BE2C (cell line): ENCODE data around the gene UBL3.

Experiments
- DNase-seq: peaks from one replicate; pipeline ENCODE4 v3.0.0-alpha.2; 2020
- H3K27me3 ChIP-seq: fragments of 250-450 bp; sonication (Bioruptor Pico); 2 replicates; pipeline ENCODE4 v1.5.1; 2020; ENCODE audit warnings: mild to moderate bottlenecking
- H3K36me3 ChIP-seq: fragments of 250-450 bp; sonication (Bioruptor Pico); 2 replicates; pipeline ENCODE4 v1.5.1; 2020; ENCODE audit warnings: mild to moderate bottlenecking
- H3K4me1 ChIP-seq: fragments of 250-450 bp; sonication (Bioruptor Pico); 2 replicates; pipeline ENCODE4 v1.5.1; 2020
- H3K4me3 ChIP-seq: 2 replicates; pipeline ENCODE4 v1.5.1; 2011; ENCODE audit warnings: low read depth, low read length
- H3K9me3 ChIP-seq: fragments of 250-450 bp; sonication (Bioruptor Pico); 2 replicates; pipeline ENCODE4 v1.5.1; 2020
- TF ChIP-seq, protein P1 (sequence below): IDR thresholded peaks from 2 replicates; pipeline ENCODE4 v1.5.1; 2012; ENCODE audit warnings: mild to moderate bottlenecking, low read depth, low read length

The UBL3 gene

GRCh38 chr13:29791997-29792780 is 58.2 kb downstream of the UBL3 start:
- H3K4me3 ChIP-seq = no peak overlapping the region
- no peaks in the 10 kb centered on the region for H3K27me3 ChIP-seq
- TF ChIP-seq, protein P1, sequence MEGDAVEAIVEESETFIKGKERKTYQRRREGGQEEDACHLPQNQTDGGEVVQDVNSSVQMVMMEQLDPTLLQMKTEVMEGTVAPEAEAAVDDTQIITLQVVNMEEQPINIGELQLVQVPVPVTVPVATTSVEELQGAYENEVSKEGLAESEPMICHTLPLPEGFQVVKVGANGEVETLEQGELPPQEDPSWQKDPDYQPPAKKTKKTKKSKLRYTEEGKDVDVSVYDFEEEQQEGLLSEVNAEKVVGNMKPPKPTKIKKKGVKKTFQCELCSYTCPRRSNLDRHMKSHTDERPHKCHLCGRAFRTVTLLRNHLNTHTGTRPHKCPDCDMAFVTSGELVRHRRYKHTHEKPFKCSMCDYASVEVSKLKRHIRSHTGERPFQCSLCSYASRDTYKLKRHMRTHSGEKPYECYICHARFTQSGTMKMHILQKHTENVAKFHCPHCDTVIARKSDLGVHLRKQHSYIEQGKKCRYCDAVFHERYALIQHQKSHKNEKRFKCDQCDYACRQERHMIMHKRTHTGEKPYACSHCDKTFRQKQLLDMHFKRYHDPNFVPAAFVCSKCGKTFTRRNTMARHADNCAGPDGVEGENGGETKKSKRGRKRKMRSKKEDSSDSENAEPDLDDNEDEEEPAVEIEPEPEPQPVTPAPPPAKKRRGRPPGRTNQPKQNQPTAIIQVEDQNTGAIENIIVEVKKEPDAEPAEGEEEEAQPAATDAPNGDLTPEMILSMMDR = no peak
- H3K9me3 ChIP-seq = no peaks in the 10 kb centered on the region
- no peaks in the 10 kb centered on the region for H3K36me3 ChIP-seq
- H3K4me1 ChIP-seq = no peaks in the 10 kb centered on the region; the same call in 1 of the 2 replicates
- DNase-seq = no peak

- H3K4me1 ChIP-seq = no peaks in the 10 kb centered on the region; the same call in 1 of the 2 replicates
These were observed 58.9 kb downstream of the UBL3 start for GRCh38 chr13:29791508-29791907.

GRCh38 chr13:29786698-29787097 is 63.7 kb downstream of the UBL3 start:
- Histone ChIP-seq H3K27me3 (no peaks in the 10 kb centered on the region), H3K36me3 (no peaks in the 10 kb centered on the region), H3K4me1 (no peaks in the 10 kb centered on the region), H3K4me3 (no peak overlapping the region), H3K9me3 (no peaks in the 10 kb centered on the region)
- TF ChIP-seq, protein P1 = no peak
- DNase-seq = no peak

More at GRCh38 chr13:29791508-29791907, 58.9 kb downstream of the UBL3 start:
- no peak overlapping the region for H3K4me3 ChIP-seq
- DNase-seq = no peak
- no peaks in the 10 kb centered on the region for H3K36me3 ChIP-seq
- no peaks in the 10 kb centered on the region for H3K9me3 ChIP-seq
- H3K27me3 ChIP-seq = no peaks in the 10 kb centered on the region
- TF ChIP-seq, protein P1 = no peak

DNA sequence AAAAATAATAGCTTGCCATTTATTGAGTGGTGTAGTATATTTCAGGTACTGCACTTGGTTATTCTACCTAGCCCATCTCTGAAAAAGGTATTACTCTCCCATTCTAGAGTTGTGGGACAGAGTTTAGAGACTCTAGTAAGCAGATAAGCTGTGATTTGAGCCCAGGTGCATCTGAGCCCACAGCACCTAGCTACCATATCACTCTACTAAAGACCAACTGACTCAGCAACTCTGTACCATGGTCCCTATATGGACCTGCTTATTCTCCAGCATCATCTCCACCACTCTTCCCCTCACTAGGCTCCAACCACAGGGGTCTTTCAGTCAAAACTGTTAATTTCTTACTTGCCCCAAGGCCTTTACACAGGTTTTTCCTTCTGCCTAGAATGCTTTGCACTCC is 64.4 kb downstream of the UBL3 start:
- H3K4me3 ChIP-seq = no peak overlapping the region
- no peaks in the 10 kb centered on the region for H3K36me3 ChIP-seq
- no peaks in the 10 kb centered on the region for H3K9me3 ChIP-seq
- DNase-seq = no peak
- H3K27me3 ChIP-seq = no peaks in the 10 kb centered on the region
- TF ChIP-seq, protein P1 = no peak
- no peaks in the 10 kb centered on the region for H3K4me1 ChIP-seq

DNA sequence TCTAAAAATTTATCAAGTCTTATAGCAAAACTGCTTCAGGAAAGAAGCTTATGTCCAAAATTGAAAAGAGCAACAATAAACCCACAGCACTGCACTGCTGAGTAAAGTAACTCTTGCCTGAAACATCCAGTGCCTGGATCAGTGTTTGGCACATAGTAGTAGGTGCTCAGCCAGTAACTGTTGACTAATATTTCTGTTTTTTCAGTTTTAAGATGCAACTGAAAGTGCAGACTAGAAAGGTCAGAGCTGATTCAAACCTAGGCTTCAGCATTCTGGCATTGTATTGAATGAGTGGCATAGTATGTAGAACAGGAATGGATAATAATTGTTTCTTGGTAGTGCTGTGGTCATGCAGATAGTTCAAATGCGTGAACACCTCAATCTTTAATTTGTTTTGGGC is 67.6 kb downstream of the UBL3 start:
- no peaks in the 10 kb centered on the region for H3K36me3 ChIP-seq
- H3K4me1 ChIP-seq = no peaks in the 10 kb centered on the region
- TF ChIP-seq, protein P1 = no peak
- no peaks in the 10 kb centered on the region for H3K9me3 ChIP-seq
- DNase-seq = no peak
- H3K4me3 ChIP-seq = no peak overlapping the region
- no peaks in the 10 kb centered on the region for H3K27me3 ChIP-seq

DNA sequence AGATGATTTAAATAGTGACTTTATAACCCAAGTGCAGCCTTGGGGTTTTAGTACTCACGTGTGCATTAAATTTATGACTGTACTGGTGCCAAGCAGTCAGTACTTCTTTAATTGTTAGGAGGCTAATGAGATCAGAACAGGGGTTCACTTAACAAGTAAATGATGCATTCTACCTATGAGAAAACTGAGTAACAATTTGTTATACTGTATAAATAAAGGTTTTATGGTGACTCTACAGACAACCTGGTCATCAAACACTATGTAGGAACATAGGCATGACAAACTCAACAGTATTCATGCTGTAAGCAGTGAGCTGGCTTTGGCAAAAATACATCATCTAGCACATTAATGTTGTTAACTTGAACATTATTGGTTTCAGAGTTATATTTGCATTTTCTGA is 75.6 kb downstream of the UBL3 start:
- H3K27me3 ChIP-seq = no peaks in the 10 kb centered on the region
- no peak for DNase-seq
- TF ChIP-seq, protein P1 = no peak
- H3K4me3 ChIP-seq = no peak overlapping the region
- no peaks in the 10 kb centered on the region for H3K9me3 ChIP-seq
- no peaks in the 10 kb centered on the region for H3K4me1 ChIP-seq
- no peaks in the 10 kb centered on the region for H3K36me3 ChIP-seq
